ENCODE data around the gene VWA1.
"Not testable (repeated sequence)": the region's sequence is repeated elsewhere in the genome, so short reads cannot be mapped to it uniquely, and the experiment has no call there.

VWA1 gene

DNA sequence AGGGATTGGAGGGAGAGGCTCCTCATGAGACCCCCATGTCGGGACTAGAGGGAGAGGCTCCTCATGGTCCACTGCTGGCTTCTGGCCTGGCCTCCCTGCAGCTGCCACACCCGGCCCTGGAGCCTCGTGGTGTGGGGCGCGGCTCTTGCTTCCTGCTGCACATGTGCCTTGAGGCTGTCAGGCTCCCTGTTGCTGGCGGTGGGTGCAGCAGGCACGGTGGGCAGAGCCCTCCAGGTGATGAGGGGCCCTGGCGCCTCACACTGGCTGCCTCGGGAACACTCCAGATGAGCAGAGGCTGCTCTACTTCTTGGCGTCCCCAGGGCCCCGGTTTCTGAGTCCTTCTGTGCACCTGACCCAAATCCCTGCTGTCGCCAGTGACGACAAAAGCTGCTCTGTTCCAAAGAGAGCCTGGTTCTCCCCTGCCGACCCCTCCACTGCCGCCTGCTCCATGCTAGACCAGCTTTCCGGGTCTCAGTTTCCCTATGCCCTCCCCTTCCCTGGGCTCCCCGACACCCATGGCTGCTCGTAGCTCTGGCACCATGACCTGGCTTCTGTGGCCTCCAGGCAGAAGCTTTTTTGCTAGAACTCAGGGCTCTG, 26.3 kb downstream of the VWA1 start:
- no peak overlapping the region for H3K9ac ChIP-seq (ENCODE audit: low read length)
- no peaks in the 10 kb centered on the region for H3K9me3 ChIP-seq (ENCODE audit: control insufficient read depth, low read length)
- no peaks in the 10 kb centered on the region for H3K36me3 ChIP-seq (ENCODE audit: control insufficient read depth, insufficient read depth, low read length)
- peaks cover 3% of the 10 kb centered on the region for H3K4me1 ChIP-seq (ENCODE audit: control insufficient read depth, insufficient read depth, low read length)
- no peak overlapping the region for H3K4me3 ChIP-seq (ENCODE audit: low read length)
- H3K27me3 ChIP-seq (ENCODE audit: control insufficient read depth, insufficient read depth, low read length), result no peaks in the 10 kb centered on the region

DNA sequence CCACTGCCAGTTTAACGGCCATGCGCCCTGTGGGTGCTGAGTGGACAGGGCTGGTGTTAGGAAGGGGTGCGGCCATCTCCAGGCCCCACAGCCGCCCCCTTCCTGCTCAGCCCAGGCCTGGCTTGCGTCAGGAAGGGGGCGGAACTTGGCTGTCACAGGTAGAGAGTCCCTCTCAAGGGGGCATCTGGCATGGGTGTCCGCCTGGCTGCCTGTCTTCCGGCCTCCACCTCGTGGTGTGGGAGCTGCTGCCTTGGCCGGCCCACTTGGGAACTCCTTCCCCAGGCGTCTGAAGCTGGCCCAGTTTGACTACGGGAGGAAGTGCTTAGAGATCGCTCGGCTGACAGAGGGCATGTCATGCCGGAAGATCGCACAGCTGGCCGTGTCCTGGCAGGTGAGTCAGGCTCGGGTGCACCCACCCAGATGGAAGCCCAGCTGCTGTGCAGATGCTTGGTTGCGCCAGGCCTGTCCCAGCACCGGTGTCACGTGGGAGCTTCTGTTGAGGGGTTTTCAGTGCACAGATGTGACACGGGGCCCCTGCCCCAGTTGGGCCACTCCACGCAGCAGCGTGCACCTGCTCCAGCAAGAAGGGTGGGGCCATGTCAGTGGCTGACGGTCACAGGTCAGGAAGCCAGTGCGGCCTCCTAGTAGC, 27.0 kb downstream of the VWA1 start:
- H3K4me1 ChIP-seq (ENCODE audit: control insufficient read depth, insufficient read depth, low read length), result peaks cover 3% of the 10 kb centered on the region
- H3K4me3 ChIP-seq (ENCODE audit: low read length), result no peak overlapping the region
- H3K36me3 ChIP-seq (ENCODE audit: control insufficient read depth, insufficient read depth, low read length), result no peaks in the 10 kb centered on the region
- no peak overlapping the region for H3K9ac ChIP-seq (ENCODE audit: low read length)
- H3K9me3 ChIP-seq (ENCODE audit: control insufficient read depth, low read length), result no peaks in the 10 kb centered on the region
- no peaks in the 10 kb centered on the region for H3K27me3 ChIP-seq (ENCODE audit: control insufficient read depth, insufficient read depth, low read length)

DNA sequence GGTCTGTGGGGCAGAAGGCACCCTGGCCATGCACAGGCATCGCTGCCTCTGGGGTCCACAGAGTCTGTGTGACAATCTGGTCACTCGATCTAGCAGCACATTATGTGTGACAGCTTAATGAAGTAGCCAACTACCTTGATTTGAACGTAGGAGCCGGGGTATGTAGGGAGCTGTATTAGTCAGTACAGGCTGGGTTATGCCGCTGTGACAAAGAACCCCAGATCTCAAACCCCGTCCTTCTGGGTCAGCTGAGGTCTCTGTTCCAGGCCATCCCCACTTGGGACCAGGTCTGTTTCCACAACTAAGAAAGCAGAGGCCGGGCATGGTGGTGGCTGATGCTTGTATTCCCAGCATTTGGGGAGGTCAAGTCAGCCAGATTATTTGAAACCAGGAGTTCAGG, 27.8 kb downstream of the VWA1 start:
- Histone ChIP-seq H3K4me3 (ENCODE audit: low read length) (no peak overlapping the region), H3K9ac (ENCODE audit: low read length) (no peak overlapping the region), H3K9me3 (ENCODE audit: control insufficient read depth, low read length) (no peaks in the 10 kb centered on the region), H3K27me3 (ENCODE audit: control insufficient read depth, insufficient read depth, low read length) (no peaks in the 10 kb centered on the region), H3K36me3 (ENCODE audit: control insufficient read depth, insufficient read depth, low read length) (no peaks in the 10 kb centered on the region), H3K4me1 (ENCODE audit: control insufficient read depth, insufficient read depth, low read length) (peaks cover 3% of the 10 kb centered on the region)

DNA sequence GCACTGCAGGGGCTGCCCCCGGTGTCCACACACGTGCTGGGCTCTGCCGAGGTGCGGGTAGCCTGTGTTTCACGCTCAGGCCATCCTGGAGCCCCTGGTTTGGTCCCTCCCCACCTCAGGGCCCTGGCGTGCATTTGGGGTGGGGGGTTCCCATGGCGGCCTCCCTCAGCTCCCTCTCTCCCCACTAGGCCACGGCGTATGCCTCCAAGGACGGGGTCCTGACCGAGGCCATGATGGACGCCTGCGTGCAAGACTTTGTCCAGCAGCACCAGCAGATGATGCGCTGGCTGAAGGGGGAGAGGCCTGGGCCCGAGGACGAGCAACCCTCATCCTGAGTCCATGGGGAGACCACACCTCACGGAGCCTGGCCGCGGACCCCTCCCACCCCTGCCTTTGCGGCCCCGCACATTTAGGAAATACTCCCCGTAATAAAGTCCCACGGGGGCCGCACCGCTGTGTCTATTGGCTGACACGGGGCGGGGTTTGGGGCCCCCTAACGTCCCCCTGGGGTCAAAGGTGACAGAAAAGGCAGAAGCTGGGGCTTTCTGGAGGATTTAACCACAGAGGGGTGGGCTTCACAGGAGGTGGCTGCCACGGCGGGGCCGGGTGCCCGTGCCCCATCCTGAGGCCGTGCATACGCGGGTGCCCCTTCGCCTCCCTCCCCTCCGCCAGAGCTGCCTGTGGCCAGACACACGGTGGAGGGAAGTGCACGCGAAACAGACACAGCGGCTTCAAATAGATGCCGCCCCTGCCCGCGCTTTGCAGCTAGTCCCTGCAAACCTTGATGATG, 32.9 kb downstream of the VWA1 start:
- H3K4me1 ChIP-seq (ENCODE audit: control insufficient read depth, insufficient read depth, low read length); H3K36me3 ChIP-seq (ENCODE audit: control insufficient read depth, insufficient read depth, low read length); H3K9ac ChIP-seq (ENCODE audit: low read length); H3K27me3 ChIP-seq (ENCODE audit: control insufficient read depth, insufficient read depth, low read length); H3K4me3 ChIP-seq (ENCODE audit: low read length); H3K9me3 ChIP-seq (ENCODE audit: control insufficient read depth, low read length): not testable (repeated sequence)

DNA sequence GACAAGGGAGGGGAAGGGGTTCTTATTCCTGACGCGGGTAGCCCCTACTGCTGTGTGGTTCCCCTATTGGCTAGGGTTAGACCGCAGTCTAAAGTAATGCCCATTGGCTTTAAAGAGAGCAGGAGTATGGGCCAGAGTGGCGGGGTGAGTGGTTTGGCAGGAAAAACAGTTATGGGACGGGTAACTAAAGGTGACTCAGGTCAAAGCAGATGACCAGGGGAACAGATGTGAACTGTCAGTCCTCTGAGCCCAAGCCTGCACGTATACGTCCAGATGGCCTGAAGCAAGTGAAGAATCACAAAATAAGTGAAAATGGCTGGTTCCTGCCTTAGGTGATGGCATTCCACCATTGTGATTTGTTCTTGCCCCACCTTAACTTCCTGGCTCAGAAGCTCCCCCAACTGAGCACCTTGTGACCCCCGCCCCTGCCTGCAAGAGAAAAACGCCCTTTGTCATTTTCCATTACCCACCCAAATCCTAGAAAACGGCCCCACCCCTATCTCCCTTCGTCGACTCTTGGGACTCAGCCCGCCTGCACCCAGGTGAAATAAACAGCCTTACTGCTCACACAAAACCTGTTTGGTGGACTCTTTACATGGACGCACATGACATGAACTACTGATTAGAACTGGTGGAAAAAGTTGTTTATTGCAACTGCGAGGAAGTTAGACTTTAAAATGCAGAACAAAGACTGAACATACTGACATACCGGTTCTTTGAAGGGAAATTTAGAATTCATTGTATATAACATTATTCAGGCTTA, 35.3 kb downstream of the VWA1 start:
- no peaks in the 10 kb centered on the region for H3K36me3 ChIP-seq (ENCODE audit: control insufficient read depth, insufficient read depth, low read length)
- peaks cover 8% of the 10 kb centered on the region for H3K4me1 ChIP-seq (ENCODE audit: control insufficient read depth, insufficient read depth, low read length)
- no peaks in the 10 kb centered on the region for H3K9me3 ChIP-seq (ENCODE audit: control insufficient read depth, low read length)
- no peaks in the 10 kb centered on the region for H3K27me3 ChIP-seq (ENCODE audit: control insufficient read depth, insufficient read depth, low read length)
- H3K4me3 ChIP-seq (ENCODE audit: low read length), result peak overlapping the region; percentile 66
- peak overlapping the region; percentile 77 for H3K9ac ChIP-seq (ENCODE audit: low read length)

DNA sequence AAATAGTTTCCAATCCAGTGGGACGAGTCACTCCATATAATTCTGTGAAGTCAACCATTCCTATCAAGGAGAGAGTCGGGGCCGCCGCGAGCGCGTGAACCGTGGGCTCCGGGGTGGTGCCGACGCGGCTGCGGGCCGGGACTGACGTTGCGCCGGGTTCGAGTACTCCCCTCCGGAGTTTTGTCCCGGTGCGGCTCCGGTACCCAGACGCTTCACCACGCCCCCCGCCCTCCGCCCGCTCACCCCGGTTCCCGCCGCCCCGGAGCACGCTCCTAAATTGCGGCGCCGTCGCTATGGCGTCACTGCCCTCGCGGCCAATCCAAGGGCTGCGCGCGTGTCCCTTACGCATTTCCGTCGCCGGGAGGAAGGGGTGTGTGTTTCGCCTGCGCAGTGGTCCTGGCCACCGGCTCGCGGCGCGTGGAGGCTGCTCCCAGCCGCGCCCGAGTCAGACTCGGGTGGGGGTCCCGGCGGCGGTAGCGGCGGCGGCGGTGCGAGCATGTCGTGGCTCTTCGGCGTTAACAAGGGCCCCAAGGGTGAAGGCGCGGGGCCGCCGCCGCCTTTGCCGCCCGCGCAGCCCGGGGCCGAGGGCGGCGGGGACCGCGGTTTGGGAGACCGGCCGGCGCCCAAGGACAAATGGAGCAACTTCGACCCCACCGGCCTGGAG, 36.0 kb downstream of the VWA1 start, which contains the start of gene ATAD3B:
Gene ATAD3B, plus strand, starts transcription at position 377 of the 664 bp plus-strand sequence. Its CDS starts 120 bp downstream, at position 497.
- peak within 1 kb of the TSS; percentile 77 for H3K9ac ChIP-seq (ENCODE audit: low read length)
- H3K4me3 ChIP-seq (ENCODE audit: low read length), result peak within 1 kb of the TSS; percentile 66
- H3K4me1 ChIP-seq (ENCODE audit: control insufficient read depth, insufficient read depth, low read length), result peaks cover 8% of the 10 kb centered on the region
- H3K9me3 ChIP-seq (ENCODE audit: control insufficient read depth, low read length), result no peaks in the 10 kb centered on the region
- no peaks in the 10 kb centered on the region for H3K27me3 ChIP-seq (ENCODE audit: control insufficient read depth, insufficient read depth, low read length)
- no peaks in the 10 kb centered on the region for H3K36me3 ChIP-seq (ENCODE audit: control insufficient read depth, insufficient read depth, low read length)

DNA sequence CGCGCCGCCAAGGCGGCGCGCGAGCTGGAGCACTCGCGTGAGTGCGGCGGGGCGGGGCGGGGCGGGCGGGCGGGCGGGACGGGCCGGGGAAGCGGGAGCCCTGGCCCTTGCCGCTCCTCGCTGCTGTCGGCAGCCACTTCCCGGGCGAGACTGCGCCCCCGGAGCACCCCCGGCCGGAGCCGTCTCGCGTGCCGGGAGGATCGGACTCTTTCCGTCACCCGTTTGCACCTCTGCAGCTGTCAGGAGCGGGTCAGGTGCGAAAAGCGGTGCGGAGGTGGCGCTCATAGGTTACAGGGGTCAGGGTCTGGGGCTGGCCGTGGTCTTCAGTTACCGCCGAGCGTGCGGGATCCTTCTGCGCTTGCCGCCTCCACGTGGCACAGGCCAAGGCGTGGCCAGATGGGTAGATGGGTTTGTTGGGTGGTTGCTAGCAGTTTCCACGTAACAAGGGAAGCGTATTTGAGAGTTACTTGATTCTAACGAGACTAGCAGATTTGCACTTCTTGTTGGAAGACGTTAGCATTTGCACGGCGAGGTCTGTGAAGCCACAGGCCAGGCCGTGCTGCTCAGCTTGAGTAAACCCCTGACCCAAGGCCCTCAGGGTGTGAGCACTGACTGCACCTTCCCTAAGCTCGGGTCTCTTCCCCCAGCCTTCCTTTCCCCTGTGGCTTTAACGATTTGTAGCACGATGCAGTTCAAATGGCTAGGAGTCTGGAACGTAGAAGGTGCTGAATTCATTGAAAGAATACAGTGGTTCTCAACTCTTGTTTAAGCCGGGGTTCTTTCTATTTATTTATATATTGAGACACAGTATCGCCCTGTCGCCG, 36.8 kb downstream of the VWA1 start:
- Histone ChIP-seq H3K9ac (ENCODE audit: low read length) (peak overlapping the region; percentile 39), H3K4me3 (ENCODE audit: low read length) (peak overlapping the region; percentile 19)
- H3K9me3 ChIP-seq (ENCODE audit: control insufficient read depth, low read length); H3K27me3 ChIP-seq (ENCODE audit: control insufficient read depth, insufficient read depth, low read length); H3K4me1 ChIP-seq (ENCODE audit: control insufficient read depth, insufficient read depth, low read length); H3K36me3 ChIP-seq (ENCODE audit: control insufficient read depth, insufficient read depth, low read length): not testable (repeated sequence)

DNA sequence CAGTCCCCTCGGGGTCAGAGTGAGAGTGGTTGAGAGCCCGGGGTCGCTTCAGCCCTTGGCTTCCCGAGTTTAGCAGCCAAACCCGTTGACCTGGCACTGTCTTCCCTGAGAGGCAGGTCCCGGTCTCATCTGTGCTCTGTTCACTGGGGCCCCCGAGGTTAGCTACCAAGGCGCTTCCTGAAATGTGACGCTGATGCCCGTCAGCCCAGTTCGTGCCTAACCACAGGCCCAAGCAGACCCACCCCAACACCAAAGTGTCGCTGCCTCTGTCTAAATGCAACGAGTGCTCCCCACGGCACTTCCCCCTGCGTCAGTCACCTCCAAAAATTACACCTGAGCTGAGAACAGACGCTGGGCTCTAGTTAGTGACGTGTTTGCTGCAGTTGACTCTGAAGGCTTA, 40.5 kb downstream of the VWA1 start:
- H3K36me3 ChIP-seq (ENCODE audit: control insufficient read depth, insufficient read depth, low read length); H3K4me1 ChIP-seq (ENCODE audit: control insufficient read depth, insufficient read depth, low read length); H3K9me3 ChIP-seq (ENCODE audit: control insufficient read depth, low read length); H3K4me3 ChIP-seq (ENCODE audit: low read length); H3K27me3 ChIP-seq (ENCODE audit: control insufficient read depth, insufficient read depth, low read length); H3K9ac ChIP-seq (ENCODE audit: low read length): not testable (repeated sequence)

DNA sequence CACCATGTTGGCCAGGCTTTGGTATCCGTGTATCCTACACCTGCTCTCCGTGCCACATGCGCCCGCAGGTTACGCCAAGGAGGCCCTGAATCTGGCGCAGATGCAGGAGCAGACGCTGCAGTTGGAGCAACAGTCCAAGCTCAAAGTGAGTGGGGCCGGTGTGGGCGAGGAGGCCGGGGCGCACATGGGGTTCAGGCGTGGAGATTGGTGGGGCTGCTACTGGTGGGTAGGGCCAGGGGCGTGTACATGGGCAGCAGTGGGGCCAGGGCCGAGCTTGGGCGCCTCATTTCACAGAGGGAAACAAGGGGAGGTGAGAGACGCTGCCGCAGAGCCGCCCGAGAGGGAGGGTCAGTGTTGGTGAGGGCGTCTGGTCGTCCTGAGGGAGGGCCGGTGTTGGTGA, 41.7 kb downstream of the VWA1 start:
- H3K27me3 ChIP-seq (ENCODE audit: control insufficient read depth, insufficient read depth, low read length), result no peaks in the 10 kb centered on the region
- no peak overlapping the region for H3K4me3 ChIP-seq (ENCODE audit: low read length)
- H3K9ac ChIP-seq (ENCODE audit: low read length), result no peak overlapping the region
- peaks cover 7% of the 10 kb centered on the region for H3K36me3 ChIP-seq (ENCODE audit: control insufficient read depth, insufficient read depth, low read length)
- H3K9me3 ChIP-seq (ENCODE audit: control insufficient read depth, low read length), result no peaks in the 10 kb centered on the region
- peaks cover 8% of the 10 kb centered on the region for H3K4me1 ChIP-seq (ENCODE audit: control insufficient read depth, insufficient read depth, low read length)

DNA sequence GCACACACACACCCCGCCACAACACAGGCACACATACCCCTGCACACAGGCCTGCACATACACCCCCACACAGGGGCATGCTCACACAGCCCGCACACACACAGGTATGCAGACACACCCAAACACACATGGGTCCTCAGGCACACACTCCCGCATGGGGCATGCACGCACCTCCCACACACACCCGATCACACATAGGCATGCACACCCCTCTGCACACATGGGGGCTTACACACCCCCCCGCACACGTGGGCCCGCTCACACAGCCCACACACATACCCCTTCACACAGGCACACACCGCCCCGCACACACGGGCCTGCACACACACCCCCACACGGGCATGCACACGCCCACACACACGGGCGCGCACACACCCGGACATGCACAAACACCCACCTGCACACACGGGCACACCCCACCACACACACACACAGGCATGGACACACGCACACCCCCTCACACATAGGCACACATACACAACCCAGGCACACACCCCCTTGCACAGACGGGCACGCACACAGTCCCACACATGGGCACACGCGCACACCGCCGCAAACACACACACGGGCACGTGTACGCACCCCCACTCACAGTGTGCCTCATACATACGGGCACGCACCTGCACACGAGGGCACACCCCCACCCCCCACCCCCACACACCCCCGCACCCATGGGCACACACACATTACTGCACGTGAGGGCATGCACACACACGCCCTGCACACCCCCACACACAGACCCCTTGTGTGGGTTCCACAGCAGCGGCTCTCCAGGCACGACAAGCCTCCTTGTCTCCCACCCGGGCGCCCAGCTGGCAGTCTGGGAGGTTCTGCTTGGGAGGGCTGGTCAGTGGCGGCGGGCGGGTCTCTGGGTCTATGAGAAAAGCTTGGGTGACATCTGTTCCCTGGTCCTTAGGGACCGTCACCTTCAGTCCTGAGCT, 44.3 kb downstream of the VWA1 start:
- Histone ChIP-seq H3K36me3 (ENCODE audit: control insufficient read depth, insufficient read depth, low read length) (peaks cover 7% of the 10 kb centered on the region), H3K27me3 (ENCODE audit: control insufficient read depth, insufficient read depth, low read length) (no peaks in the 10 kb centered on the region), H3K4me1 (ENCODE audit: control insufficient read depth, insufficient read depth, low read length) (no peaks in the 10 kb centered on the region), H3K9me3 (ENCODE audit: control insufficient read depth, low read length) (no peaks in the 10 kb centered on the region), H3K9ac (ENCODE audit: low read length) (no peak overlapping the region), H3K4me3 (ENCODE audit: low read length) (no peak overlapping the region)
